AG04450 (cell line): ENCODE data around the gene NT5DC3. TPM values are rescaled to one million over a fixed set of nuclear protein-coding genes. Genes with fewer than 3 reads are reported as not detected.

Experiments used
- CTCF ChIA-PET: fragments of 300-600, 350-600 bp; formaldehyde crosslinking; extraction: SDS; loops from one replicate; lab custom pipeline; 2022; ENCODE audit warnings: antibody characterized with exemption, inconsistent platforms; lab: Charles Lee
- POLR2A ChIA-PET: fragments of 350-600 bp; formaldehyde crosslinking; extraction: SDS; loops from one replicate; lab custom pipeline; 2021; ENCODE audit warnings: antibody characterized with exemption, inconsistent platforms; lab: Yijun Ruan, JAX
- DNase-seq: peaks from one replicate; pipeline ENCODE4 v3.0.0-alpha.2; 2011; ENCODE audit warnings: low read depth, low spot score
- H3K27ac ChIP-seq: one replicate; pipeline ENCODE4 v1.5.1; 2012; ENCODE audit warnings: low read depth, low read length, control low read depth
- H3K27me3 ChIP-seq: one replicate; pipeline ENCODE4 v1.6.0; 2012; ENCODE audit warnings: low read length; ENCODE audit not compliant: control insufficient read depth, insufficient read depth
- H3K4me3 ChIP-seq: 2 replicates; pipeline ENCODE4 v1.5.1; 2011; ENCODE audit warnings: mild to moderate bottlenecking, low read depth, low read length, control low read depth
- H3K9me3 ChIP-seq: 2 replicates; pipeline ENCODE4 v1.5.1; 2012; ENCODE audit warnings: low read length; ENCODE audit not compliant: control insufficient read depth, insufficient read depth
- polyA plus RNA-seq: library from polyadenylated mRNA; depleted of rRNA; stranded (reverse); fragments of >200 nt; gene quantifications from 2 replicates; pipeline ENCODE4 v1.2.3, GENCODE V29; 2011
- TF ChIP-seq, protein P1 (sequence below): IDR thresholded peaks from 2 replicates; pipeline ENCODE4 v1.5.1; 2011; ENCODE audit warnings: low read depth, low read length, control low read depth, inconsistent platforms

NT5DC3 gene
- polyA plus RNA-seq, 1 experiment, result 2.8 TPM

GRCh38 chr12:103793512-103794045 lies 47.5 kb downstream of the NT5DC3 start:
- ChIA-PET CTCF (interaction anchor here (1.5 kb wide), 1 partner anchor 77 kb away, joined by 4 read pairs; no protein-coding TSS in a partner anchor), POLR2A (interaction anchor here (1.6 kb wide), 1 partner anchor 48 kb away, joined by 4 read pairs; the partner anchor contains the start of gene NT5DC3)
- H3K27me3 ChIP-seq, result no peaks in the 10 kb centered on the region
- no peak overlapping the region for H3K27ac ChIP-seq
- no peaks in the 10 kb centered on the region for H3K9me3 ChIP-seq
- H3K4me3 ChIP-seq, result no peak overlapping the region
- DNase-seq, result no peak
- TF ChIP-seq, protein P1, sequence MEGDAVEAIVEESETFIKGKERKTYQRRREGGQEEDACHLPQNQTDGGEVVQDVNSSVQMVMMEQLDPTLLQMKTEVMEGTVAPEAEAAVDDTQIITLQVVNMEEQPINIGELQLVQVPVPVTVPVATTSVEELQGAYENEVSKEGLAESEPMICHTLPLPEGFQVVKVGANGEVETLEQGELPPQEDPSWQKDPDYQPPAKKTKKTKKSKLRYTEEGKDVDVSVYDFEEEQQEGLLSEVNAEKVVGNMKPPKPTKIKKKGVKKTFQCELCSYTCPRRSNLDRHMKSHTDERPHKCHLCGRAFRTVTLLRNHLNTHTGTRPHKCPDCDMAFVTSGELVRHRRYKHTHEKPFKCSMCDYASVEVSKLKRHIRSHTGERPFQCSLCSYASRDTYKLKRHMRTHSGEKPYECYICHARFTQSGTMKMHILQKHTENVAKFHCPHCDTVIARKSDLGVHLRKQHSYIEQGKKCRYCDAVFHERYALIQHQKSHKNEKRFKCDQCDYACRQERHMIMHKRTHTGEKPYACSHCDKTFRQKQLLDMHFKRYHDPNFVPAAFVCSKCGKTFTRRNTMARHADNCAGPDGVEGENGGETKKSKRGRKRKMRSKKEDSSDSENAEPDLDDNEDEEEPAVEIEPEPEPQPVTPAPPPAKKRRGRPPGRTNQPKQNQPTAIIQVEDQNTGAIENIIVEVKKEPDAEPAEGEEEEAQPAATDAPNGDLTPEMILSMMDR, result no peak

GRCh38 chr12:103793046-103793445 lies 48.0 kb downstream of the NT5DC3 start:
- no peaks in the 10 kb centered on the region for H3K9me3 ChIP-seq
- ChIA-PET CTCF (interaction anchor here (1.5 kb wide), 1 partner anchor 77 kb away, joined by 4 read pairs; no protein-coding TSS in a partner anchor), POLR2A (interaction anchor here (1.6 kb wide), 1 partner anchor 48 kb away, joined by 4 read pairs; the partner anchor contains the start of gene NT5DC3)
- H3K27ac ChIP-seq, result no peak overlapping the region
- TF ChIP-seq, protein P1, result no peak
- no peak for DNase-seq
- H3K27me3 ChIP-seq, result no peaks in the 10 kb centered on the region
- no peak overlapping the region for H3K4me3 ChIP-seq

DNA sequence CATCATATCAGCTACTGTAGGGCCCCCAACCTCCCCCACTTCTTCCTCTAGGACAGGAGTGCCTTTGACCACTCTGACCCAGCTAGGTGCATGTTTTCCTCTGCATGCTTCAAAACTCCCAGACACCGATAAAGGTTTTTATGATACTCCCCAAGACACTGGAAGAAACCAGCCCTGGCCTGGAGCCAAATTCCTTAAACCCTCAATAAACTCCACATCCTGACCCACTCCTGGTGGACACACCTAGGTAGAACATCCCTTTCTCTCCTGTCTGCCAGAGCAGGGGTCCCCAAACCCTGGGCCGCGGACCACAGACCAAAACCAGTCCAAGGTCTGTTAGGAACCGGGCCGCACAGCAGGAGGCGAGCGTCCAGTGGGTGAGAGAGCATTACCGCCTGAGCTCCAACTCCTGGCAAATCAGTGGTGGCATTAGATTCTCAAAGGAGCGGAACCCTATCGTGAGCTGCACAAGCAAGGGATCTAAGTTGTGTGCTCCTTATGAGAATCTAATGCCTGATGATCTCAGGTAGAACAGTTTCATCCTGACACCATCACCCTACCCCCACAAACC lies 49.6 kb downstream of the NT5DC3 start:
- POLR2A ChIA-PET, result interaction anchor here (1.6 kb wide), 1 partner anchor 50 kb away, joined by 4 read pairs; the partner anchor contains the start of gene NT5DC3
- TF ChIP-seq, protein P1, result no peak
- CTCF ChIA-PET, result interaction anchor here (0.8 kb wide), 1 partner anchor 20 kb away, joined by 4 read pairs; no protein-coding TSS in a partner anchor
- no peak for DNase-seq
- Histone ChIP-seq H3K9me3 (no peaks in the 10 kb centered on the region), H3K27ac (no peak overlapping the region), H3K4me3 (no peak overlapping the region), H3K27me3 (no peaks in the 10 kb centered on the region)

DNA sequence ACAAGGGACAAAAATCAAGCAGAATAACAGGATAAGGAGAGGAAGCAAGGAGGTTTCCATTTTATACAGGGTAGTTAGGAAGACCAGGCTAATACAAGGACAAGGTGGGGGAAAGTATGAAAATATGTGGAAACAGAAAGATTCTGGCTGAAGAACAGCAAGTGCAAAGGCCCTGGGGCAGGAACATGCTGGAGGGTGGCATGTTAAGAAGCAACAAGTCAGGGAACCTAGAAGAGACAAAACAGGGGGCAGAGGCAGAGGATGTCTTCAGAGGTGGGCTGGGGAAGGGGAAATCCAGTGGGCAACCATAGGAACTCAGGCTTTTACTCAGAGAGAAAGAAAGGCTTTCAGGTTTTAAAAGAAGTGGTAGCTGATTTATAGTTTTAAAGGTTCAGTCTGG lies 54.8 kb downstream of the NT5DC3 start:
- Histone ChIP-seq H3K27me3 (no peaks in the 10 kb centered on the region), H3K4me3 (no peak overlapping the region), H3K9me3 (no peaks in the 10 kb centered on the region), H3K27ac (no peak overlapping the region)
- DNase-seq, result no peak
- TF ChIP-seq, protein P1, result no peak
- POLR2A ChIA-PET, result no interaction called here
- CTCF ChIA-PET, result no interaction called here
